ENCODE results near the gene SGSM2. TPM values are rescaled to one million over a fixed set of nuclear protein-coding genes. Genes with fewer than 3 reads are reported as not detected.

Gene SGSM2
- total and polyA plus RNA-seq, 8 donors = 31.2 to 224 (median 56.0) TPM

DNA sequence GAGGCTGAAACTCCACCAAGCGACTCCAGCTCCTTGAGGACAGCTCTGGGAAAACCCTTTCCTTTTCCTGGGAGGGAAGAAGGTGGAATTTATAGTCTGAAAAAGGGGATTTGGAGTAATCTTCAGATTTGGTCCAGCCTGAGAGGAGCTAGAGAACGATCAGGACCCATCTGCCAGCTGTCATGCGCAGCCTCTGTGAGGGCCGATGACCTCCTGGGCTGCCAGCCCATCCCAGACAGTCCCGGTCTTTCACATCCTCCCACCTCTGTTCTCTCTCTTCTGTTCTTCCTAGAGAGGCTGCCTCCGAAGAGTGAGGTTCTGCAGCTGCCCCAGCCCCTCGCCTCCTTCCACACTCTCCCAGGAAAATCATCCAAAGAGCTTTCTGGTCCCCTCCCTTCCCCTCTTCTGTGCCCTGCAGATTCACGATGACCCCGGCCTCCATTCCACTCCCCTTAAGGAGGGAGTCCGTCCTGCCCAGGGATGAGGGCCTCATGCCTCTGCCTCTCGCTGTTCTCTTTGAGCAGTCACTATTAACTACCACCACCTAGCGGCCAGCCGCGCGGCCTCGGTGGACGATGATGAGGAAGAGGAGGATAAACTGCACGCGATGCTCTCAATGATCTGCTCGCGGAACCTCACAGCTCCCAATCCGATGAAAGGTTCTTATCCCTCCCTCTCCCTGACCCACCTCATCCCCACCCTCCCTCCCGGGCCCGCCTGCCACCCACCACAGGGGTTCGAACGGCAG, 29.6 kb downstream of the SGSM2 start:
- Histone ChIP-seq H3K4me3 (no peak overlapping the region), H3K27me3 (no peaks in the 10 kb centered on the region), H3K27ac (peak overlapping the region in 1 of 5 donors; percentile 62), H3K4me1 (peaks cover 0 to 26% (median 11%) of the 10 kb centered on the region in 4 donors), H3K9me3 (no peaks in the 10 kb centered on the region), H3K36me3 (peaks cover 13 to 82% (median 73%) of the 10 kb centered on the region in 4 donors)
- TF ChIP-seq CTCF (IDR thresholded peaks at IDR 0.05) (no peak), EP300 (IDR thresholded peaks at IDR 0.05) (no peak), POLR2AphosphoS5 (IDR thresholded peaks at IDR 0.05) (no peak), POLR2A (IDR thresholded peaks at IDR 0.05) (no peak)
- intact Hi-C loops (cut with DNase I; ENCODE audit: low total_unique reads) = loop anchor here (10.0 kb wide), 1 partner anchor 48 kb away; no protein-coding TSS in a partner anchor
- no peak for DNase-seq
- WGBS, 5 donors = 80 to 86% (median 84%) methylated on average over 26 of the region's 26 CpGs

DNA sequence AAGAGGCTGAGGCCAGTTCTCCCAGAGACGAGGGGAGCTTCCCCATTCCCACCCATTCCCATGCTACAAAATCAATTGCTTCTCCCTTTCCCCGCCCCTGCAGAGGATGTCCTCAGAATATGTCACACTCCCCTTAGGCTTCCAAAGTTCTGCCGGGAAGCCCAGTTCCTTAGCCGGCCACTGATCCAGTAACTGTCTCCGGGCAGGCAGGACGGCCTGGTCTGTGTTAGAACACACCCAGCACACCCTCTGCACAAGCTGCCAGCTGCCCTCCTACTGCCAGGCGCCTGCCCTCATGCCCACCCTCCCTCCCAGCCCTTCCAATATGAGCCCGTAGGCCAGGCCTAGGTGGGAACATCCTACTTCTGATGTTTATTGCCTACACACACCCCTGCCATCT, 31.1 kb downstream of the SGSM2 start:
- H3K9me3 ChIP-seq = no peaks in the 10 kb centered on the region
- peaks cover 0 to 26% (median 11%) of the 10 kb centered on the region in 4 donors for H3K4me1 ChIP-seq
- no peak for DNase-seq
- H3K36me3 ChIP-seq = peaks cover 13 to 84% (median 74%) of the 10 kb centered on the region in 4 donors
- no peaks in the 10 kb centered on the region for H3K27me3 ChIP-seq
- intact Hi-C loops (cut with DNase I; ENCODE audit: low total_unique reads) = loop anchor here (10.0 kb wide), 1 partner anchor 46 kb away; no protein-coding TSS in a partner anchor
- WGBS, 5 donors = 69 to 93% (median 83%) methylated on average over 6 to 8 of the region's 8 CpGs
- H3K4me3 ChIP-seq = no peak overlapping the region
- no peak for TF ChIP-seq EP300 (IDR thresholded peaks at IDR 0.05)
- H3K27ac ChIP-seq = peak overlapping the region in 2 of 5 donors; percentile 8 to 62

GRCh38 chr17:2369039-2369438, 31.7 kb downstream of the SGSM2 start:
- WGBS, 5 donors = 67 to 82% (median 76%) methylated on average over 5 of the region's 5 CpGs
- Histone ChIP-seq H3K27ac (peak overlapping the region in 1 of 5 donors; percentile 62), H3K4me1 (peaks cover 0 to 26% (median 11%) of the 10 kb centered on the region in 4 donors), H3K4me3 (no peak overlapping the region), H3K36me3 (peaks cover 13 to 84% (median 74%) of the 10 kb centered on the region in 4 donors), H3K27me3 (no peaks in the 10 kb centered on the region), H3K9me3 (no peaks in the 10 kb centered on the region)
- TF ChIP-seq POLR2A (IDR thresholded peaks at IDR 0.05) (no peak), CTCF (IDR thresholded peaks at IDR 0.05) (no peak), POLR2AphosphoS5 (IDR thresholded peaks at IDR 0.05) (no peak), EP300 (IDR thresholded peaks at IDR 0.05) (no peak)
- intact Hi-C loops (cut with DNase I; ENCODE audit: low total_unique reads) = loop anchor here (10.0 kb wide), 1 partner anchor 46 kb away; no protein-coding TSS in a partner anchor
- DNase-seq = peak in 1 of 2 donors; percentile 63

GRCh38 chr17:2369551-2370210, 32.4 kb downstream of the SGSM2 start:
- no peak overlapping the region for H3K4me3 ChIP-seq
- H3K27me3 ChIP-seq = no peaks in the 10 kb centered on the region
- H3K4me1 ChIP-seq = peaks cover 0 to 26% (median 11%) of the 10 kb centered on the region in 4 donors
- peak overlapping the region in 2 of 5 donors; percentile 8 to 62 for H3K27ac ChIP-seq
- intact Hi-C loops (cut with DNase I; ENCODE audit: low total_unique reads) = loop anchor here (10.0 kb wide), 1 partner anchor 45 kb away; no protein-coding TSS in a partner anchor
- no peak for TF ChIP-seq POLR2A (IDR thresholded peaks at IDR 0.05)
- 58 to 77% (median 73%) methylated on average over 16 to 20 of the region's 20 CpGs for WGBS, 5 donors
- H3K36me3 ChIP-seq = peaks cover 10 to 84% (median 73%) of the 10 kb centered on the region in 4 donors
- no peak for DNase-seq
- no peaks in the 10 kb centered on the region for H3K9me3 ChIP-seq

DNA sequence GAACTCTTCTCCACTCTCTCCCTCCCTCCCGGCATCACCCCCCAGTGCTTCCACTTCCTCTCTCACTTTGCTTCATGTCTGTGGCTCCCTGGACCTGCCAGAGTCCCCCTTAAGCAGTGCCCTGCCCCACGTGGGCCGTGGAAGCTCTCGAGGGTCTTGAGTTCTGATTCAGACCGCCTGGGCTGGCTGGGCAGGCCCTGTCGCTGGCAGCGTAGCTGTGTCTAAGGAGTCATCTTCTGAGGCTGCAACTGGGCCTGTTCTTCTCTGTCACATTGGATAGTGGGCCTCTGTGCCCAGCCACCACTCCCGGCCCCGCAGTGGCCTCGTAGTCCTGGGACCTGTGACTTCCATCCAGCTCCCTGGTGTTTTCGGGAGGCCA, 32.9 kb downstream of the SGSM2 start:
- Histone ChIP-seq H3K36me3 (peaks cover 7 to 84% (median 73%) of the 10 kb centered on the region in 4 donors), H3K4me3 (no peak overlapping the region), H3K27me3 (no peaks in the 10 kb centered on the region), H3K9me3 (no peaks in the 10 kb centered on the region), H3K27ac (peak overlapping the region in 2 of 5 donors; percentile 8 to 29), H3K4me1 (peaks cover 0 to 26% (median 11%) of the 10 kb centered on the region in 4 donors)
- TF ChIP-seq EP300 (IDR thresholded peaks at IDR 0.05) (no peak), POLR2A (IDR thresholded peaks at IDR 0.05) (no peak), POLR2AphosphoS5 (IDR thresholded peaks at IDR 0.05) (no peak), CTCF (IDR thresholded peaks at IDR 0.05) (no peak)
- no peak for DNase-seq
- WGBS, 5 donors = 77 to 94% (median 86%) methylated on average over 8 to 11 of the region's 11 CpGs
- intact Hi-C loops (cut with DNase I; ENCODE audit: low total_unique reads) = no loop called here

Data from stomach (tissue), 9 donors.